MM.1S (cell line): ENCODE data around the gene ENOSF1.

ENCODE experiments used
- DNase-seq: peaks from one replicate; pipeline ENCODE4 v3.0.0-alpha.2; 2015
- H2AFZ ChIP-seq: fragments of 300-600 bp; sonication (generic); 2 replicates; pipeline ENCODE4 v1.6.0; 2016; ENCODE audit warnings: antibody characterized with exemption, low read length
- H3F3A ChIP-seq: fragments of 300-600 bp; sonication (generic); 2 replicates; pipeline ENCODE4 v1.6.1; 2016; ENCODE audit warnings: mild to moderate bottlenecking, antibody characterized with exemption, low read length, moderate library complexity, mixed read lengths; ENCODE audit not compliant: insufficient read depth
- H3K27ac ChIP-seq: fragments of 300-600 bp; sonication (generic); 2 replicates; pipeline ENCODE4 v1.5.1; 2016; ENCODE audit warnings: mild to moderate bottlenecking, low read length
- H3K27me3 ChIP-seq: fragments of 300-600 bp; sonication (generic); replicated peaks from 2 replicates; pipeline ENCODE4 v1.6.0; 2016; ENCODE audit warnings: low read length; ENCODE audit not compliant: insufficient read depth
- H3K36me3 ChIP-seq: fragments of 300-600 bp; sonication (generic); replicated peaks from 2 replicates; pipeline ENCODE4 v1.6.1; 2016; ENCODE audit warnings: mild to moderate bottlenecking, low read length, mixed read lengths; ENCODE audit not compliant: insufficient read depth
- H3K4me1 ChIP-seq: fragments of 300-600 bp; sonication (generic); 2 replicates; pipeline ENCODE4 v1.6.1; 2016; ENCODE audit warnings: low read length, mixed read lengths
- H3K4me2 ChIP-seq: fragments of 300-600 bp; sonication (generic); 2 replicates; pipeline ENCODE4 v1.6.0; 2016; ENCODE audit warnings: low read depth, low read length
- H3K4me3 ChIP-seq: fragments of 300-600 bp; sonication (generic); 2 replicates; pipeline ENCODE4 v1.5.1; 2016; ENCODE audit warnings: low read length, mixed read lengths
- H3K79me2 ChIP-seq: fragments of 300-600 bp; sonication (generic); 2 replicates; pipeline ENCODE4 v1.6.1; 2016; ENCODE audit warnings: mixed run types, low read length, mixed read lengths
- H3K9ac ChIP-seq: fragments of 300-600 bp; sonication (generic); 2 replicates; pipeline ENCODE4 v1.6.1; 2016; ENCODE audit warnings: low read length, mixed read lengths
- H3K9me2 ChIP-seq: fragments of 300-600 bp; sonication (generic); replicated peaks from 2 replicates; pipeline ENCODE4 v1.6.1; 2016; ENCODE audit warnings: mild to moderate bottlenecking, low read length, mixed read lengths; ENCODE audit not compliant: insufficient read depth
- H3K9me3 ChIP-seq: fragments of 300-600 bp; sonication (generic); replicated peaks from 2 replicates; pipeline ENCODE4 v1.6.1; 2016; ENCODE audit warnings: mild to moderate bottlenecking, low read length, mixed read lengths; ENCODE audit not compliant: insufficient read depth
- H4K20me1 ChIP-seq: fragments of 300-600 bp; sonication (generic); 2 replicates; pipeline ENCODE4 v1.6.1; 2016; ENCODE audit warnings: mild to moderate bottlenecking, low read length, moderate library complexity, mixed read lengths; ENCODE audit not compliant: insufficient read depth
- EZH2 ChIP-seq: fragments of 300-600 bp; sonication (generic); optimal IDR thresholded peaks from 2 replicates; pipeline ENCODE3; 2017; ENCODE audit warnings: low read depth, mild to moderate bottlenecking, antibody characterized with exemption, low read length, mixed read lengths
- EZH2phosphoT487 ChIP-seq: fragments of 300-600 bp; sonication (generic); IDR thresholded peaks from 2 replicates; pipeline ENCODE4 v1.6.1; 2018; ENCODE audit warnings: antibody characterized with exemption, low read length
- TF ChIP-seq, protein P1 (sequence below): fragments of 300-600 bp; sonication (generic); IDR thresholded peaks from 2 replicates; pipeline ENCODE4 v1.5.1; 2016; ENCODE audit warnings: antibody characterized with exemption, low read length, mixed read lengths

The ENOSF1 gene

DNA sequence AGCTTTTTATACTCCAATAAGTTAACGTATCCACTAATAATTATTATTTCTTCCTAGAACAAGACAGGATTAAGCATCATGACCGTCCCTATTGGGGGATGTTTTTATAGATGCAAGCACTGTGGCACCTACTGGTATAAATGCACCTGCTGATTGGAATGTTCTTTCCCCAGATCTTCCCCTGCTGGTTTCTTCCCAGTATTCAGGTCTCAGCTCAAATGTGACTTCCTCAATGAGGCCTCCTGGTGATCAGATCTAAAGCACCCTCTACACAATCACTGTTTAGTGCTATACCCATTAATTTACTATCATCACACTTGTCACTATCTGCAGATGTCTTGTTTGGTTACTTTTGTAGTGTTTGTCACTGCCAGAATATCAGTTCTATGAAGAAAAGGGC, 58.9 kb downstream of the ENOSF1 start:
- H3K27ac ChIP-seq: no peak overlapping the region
- H3K27me3 ChIP-seq: no peaks in the 10 kb centered on the region
- H3K79me2 ChIP-seq: peaks cover 14% of the 10 kb centered on the region
- H3K36me3 ChIP-seq: no peaks in the 10 kb centered on the region
- no peak overlapping the region for H3K4me3 ChIP-seq
- TF ChIP-seq EZH2: no peak
- TF ChIP-seq, protein P1, sequence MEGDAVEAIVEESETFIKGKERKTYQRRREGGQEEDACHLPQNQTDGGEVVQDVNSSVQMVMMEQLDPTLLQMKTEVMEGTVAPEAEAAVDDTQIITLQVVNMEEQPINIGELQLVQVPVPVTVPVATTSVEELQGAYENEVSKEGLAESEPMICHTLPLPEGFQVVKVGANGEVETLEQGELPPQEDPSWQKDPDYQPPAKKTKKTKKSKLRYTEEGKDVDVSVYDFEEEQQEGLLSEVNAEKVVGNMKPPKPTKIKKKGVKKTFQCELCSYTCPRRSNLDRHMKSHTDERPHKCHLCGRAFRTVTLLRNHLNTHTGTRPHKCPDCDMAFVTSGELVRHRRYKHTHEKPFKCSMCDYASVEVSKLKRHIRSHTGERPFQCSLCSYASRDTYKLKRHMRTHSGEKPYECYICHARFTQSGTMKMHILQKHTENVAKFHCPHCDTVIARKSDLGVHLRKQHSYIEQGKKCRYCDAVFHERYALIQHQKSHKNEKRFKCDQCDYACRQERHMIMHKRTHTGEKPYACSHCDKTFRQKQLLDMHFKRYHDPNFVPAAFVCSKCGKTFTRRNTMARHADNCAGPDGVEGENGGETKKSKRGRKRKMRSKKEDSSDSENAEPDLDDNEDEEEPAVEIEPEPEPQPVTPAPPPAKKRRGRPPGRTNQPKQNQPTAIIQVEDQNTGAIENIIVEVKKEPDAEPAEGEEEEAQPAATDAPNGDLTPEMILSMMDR: no peak
- TF ChIP-seq EZH2phosphoT487: no peak
- no peaks in the 10 kb centered on the region for H4K20me1 ChIP-seq
- H3K9me3 ChIP-seq: no peaks in the 10 kb centered on the region
- no peaks in the 10 kb centered on the region for H3K9me2 ChIP-seq
- DNase-seq: no peak
- H3K4me1 ChIP-seq: peaks cover 15% of the 10 kb centered on the region
- H3K4me2 ChIP-seq: no peak overlapping the region
- peaks cover 31% of the 10 kb centered on the region for H3F3A ChIP-seq
- no peak overlapping the region for H3K9ac ChIP-seq
- H2AFZ ChIP-seq: no peak overlapping the region

DNA sequence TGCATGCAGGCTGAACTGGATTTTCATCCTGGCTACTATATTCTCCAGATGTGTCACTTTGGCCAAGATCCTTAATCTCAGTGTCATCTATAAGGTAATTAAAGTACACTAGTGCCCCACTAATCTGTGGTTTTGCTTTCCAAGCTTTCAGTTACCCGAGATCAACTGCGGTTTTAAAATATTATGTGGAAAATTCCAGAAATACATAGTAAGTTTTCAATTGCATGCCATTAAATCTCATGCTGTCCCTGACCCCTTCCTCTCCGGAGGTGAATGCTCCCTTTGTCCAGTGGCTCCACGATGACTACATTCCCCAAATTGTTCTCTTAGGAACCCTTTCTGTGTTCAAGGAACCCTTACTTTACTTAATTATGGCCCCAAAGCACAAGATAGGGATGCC, 60.3 kb downstream of the ENOSF1 start:
- H3K27ac ChIP-seq: no peak overlapping the region

DNA sequence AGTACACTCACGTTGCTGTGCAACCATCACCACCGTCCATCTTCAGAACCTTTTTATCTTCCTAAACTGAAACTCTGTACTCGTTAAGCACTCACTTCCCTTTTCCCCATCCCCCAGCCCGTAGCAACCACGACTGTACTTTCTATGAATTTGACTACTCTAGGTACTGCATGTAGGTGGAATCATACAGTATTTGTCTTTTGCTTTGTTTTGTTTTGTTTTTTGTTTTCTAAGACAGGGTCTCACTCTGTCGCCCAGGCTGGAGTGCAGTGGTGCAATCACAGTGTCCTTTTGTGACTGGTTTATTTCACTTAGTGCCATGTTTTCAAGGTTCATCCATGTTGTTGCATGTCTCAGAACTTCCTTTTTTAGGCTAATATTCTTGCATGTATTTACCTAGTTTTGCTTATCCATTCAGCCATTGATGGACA, 62.0 kb downstream of the ENOSF1 start:
- H3K9ac ChIP-seq: peak overlapping the region; percentile 46; the same call in 1 of the 2 replicates
- H3K9me2 ChIP-seq: no peaks in the 10 kb centered on the region
- peak overlapping the region; percentile 43 for H3K4me3 ChIP-seq
- H3K27ac ChIP-seq: peak overlapping the region; percentile 76; the same call in 1 of the 2 replicates
- no peaks in the 10 kb centered on the region for H3K27me3 ChIP-seq
- peak; percentile 87 for DNase-seq
- peaks cover 15% of the 10 kb centered on the region for H3K4me1 ChIP-seq
- H3K4me2 ChIP-seq: peak overlapping the region; percentile 89
- H2AFZ ChIP-seq: peak overlapping the region; percentile 75
- peaks cover 9% of the 10 kb centered on the region for H3F3A ChIP-seq
- H3K9me3 ChIP-seq: no peaks in the 10 kb centered on the region
- no peaks in the 10 kb centered on the region for H3K79me2 ChIP-seq
- no peaks in the 10 kb centered on the region for H3K36me3 ChIP-seq
- H4K20me1 ChIP-seq: no peaks in the 10 kb centered on the region
- TF ChIP-seq, protein P1: no peak
- TF ChIP-seq EZH2 (no peak), EZH2phosphoT487 (no peak)

More for the DNA sequence above, 60.3 kb downstream of the ENOSF1 start:
- H3K9me3 ChIP-seq: no peaks in the 10 kb centered on the region
- no peak overlapping the region for H3K4me2 ChIP-seq
- H3F3A ChIP-seq: peaks cover 23% of the 10 kb centered on the region
- no peaks in the 10 kb centered on the region for H3K27me3 ChIP-seq
- H2AFZ ChIP-seq: no peak overlapping the region
- no peaks in the 10 kb centered on the region for H3K9me2 ChIP-seq
- peaks cover 15% of the 10 kb centered on the region for H3K4me1 ChIP-seq
- no peak for DNase-seq
- H3K4me3 ChIP-seq: no peak overlapping the region
- 0 out of 2 replicates have a peak, but pooled peaks cover 5% of the 10 kb centered on the region for H3K79me2 ChIP-seq
- TF ChIP-seq, protein P1: no peak
- TF ChIP-seq EZH2phosphoT487: no peak
- TF ChIP-seq EZH2: no peak
- H4K20me1 ChIP-seq: no peaks in the 10 kb centered on the region
- H3K9ac ChIP-seq: no peak overlapping the region
- H3K36me3 ChIP-seq: no peaks in the 10 kb centered on the region
